ENCODE data around the gene CRIP2. TPM values are rescaled to one million over a fixed set of nuclear protein-coding genes. Genes with fewer than 3 reads are reported as not detected.

CRIP2 gene, protein sequence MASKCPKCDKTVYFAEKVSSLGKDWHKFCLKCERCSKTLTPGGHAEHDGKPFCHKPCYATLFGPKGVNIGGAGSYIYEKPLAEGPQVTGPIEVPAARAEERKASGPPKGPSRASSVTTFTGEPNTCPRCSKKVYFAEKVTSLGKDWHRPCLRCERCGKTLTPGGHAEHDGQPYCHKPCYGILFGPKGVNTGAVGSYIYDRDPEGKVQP
- total RNA-seq = 8.6 and 18.0 TPM in 2 replicates

GRCh38 chr14:105474483-105475268, at the start of gene CRIP2:
Gene CRIP2 (plus strand): TSS chr14:105474821. CDS start chr14:105474863, 42 bp downstream.
- TF ChIP-seq CTCF (IDR thresholded peaks at IDR 0.05; ENCODE audit: insufficient read depth, low read depth, low read length) = no peak
- DNase-seq (ENCODE audit: low read depth) = peak; percentile 26
- peak within 1 kb of the TSS; percentile 63 for H3K4me3 ChIP-seq (ENCODE audit: low read depth, low read length)

DNA sequence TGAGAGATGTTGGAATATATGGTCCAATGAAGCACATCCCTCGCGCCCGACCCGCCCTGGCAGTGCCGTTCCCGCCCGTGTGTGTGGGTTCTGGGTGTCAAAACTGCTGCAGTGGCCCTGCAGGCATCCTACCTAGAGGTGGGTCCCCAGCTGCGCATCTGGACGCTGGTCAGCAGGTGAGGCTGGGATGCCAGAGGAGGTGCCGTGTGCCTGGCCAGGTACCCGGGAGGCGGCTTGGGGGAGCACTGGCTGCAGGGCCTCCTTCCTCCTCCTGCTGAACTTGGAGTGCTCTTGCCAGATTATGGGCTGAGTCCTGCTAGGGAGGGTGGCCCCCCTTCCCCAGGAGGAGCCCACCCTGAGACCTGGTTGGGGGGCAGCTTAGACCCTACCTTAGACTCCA, 49.8 kb upstream of the CRIP2 start:
- no peak overlapping the region for H3K4me3 ChIP-seq (ENCODE audit: low read depth, low read length)
- no peak for TF ChIP-seq CTCF (IDR thresholded peaks at IDR 0.05; ENCODE audit: insufficient read depth, low read depth, low read length)
- DNase-seq (ENCODE audit: low read depth) = no peak

DNA sequence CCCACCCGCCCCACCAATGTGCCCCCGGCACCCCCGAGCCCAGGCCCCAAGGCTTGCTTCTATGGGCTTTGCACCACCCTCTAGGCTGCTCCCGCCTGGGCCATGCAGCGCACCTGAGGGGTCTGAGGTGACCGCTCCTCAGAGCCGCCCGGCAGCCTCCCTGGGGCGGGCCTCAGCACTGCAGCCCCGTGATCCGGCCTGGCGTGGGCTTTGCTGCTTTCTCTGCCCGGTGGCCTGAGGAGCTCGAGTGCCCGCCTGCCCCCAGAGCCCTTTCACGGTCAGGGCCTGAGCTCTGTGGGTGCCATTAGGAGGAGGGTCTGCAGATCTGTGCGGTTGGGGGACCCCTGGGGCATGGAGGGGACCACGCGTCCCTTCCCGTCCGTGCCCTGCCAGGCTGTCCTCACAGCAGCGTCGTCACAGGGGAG, 48.8 kb upstream of the CRIP2 start:
- TF ChIP-seq CTCF (IDR thresholded peaks at IDR 0.05; ENCODE audit: insufficient read depth, low read depth, low read length) = no peak
- no peak for DNase-seq (ENCODE audit: low read depth)
- H3K4me3 ChIP-seq (ENCODE audit: low read depth, low read length) = no peak overlapping the region

GRCh38 chr14:105426416-105427130, 48.0 kb upstream of the CRIP2 start:
- H3K4me3 ChIP-seq (ENCODE audit: low read depth, low read length) = no peak overlapping the region
- DNase-seq (ENCODE audit: low read depth) = no peak
- TF ChIP-seq CTCF (IDR thresholded peaks at IDR 0.05; ENCODE audit: insufficient read depth, low read depth, low read length) = no peak

DNA sequence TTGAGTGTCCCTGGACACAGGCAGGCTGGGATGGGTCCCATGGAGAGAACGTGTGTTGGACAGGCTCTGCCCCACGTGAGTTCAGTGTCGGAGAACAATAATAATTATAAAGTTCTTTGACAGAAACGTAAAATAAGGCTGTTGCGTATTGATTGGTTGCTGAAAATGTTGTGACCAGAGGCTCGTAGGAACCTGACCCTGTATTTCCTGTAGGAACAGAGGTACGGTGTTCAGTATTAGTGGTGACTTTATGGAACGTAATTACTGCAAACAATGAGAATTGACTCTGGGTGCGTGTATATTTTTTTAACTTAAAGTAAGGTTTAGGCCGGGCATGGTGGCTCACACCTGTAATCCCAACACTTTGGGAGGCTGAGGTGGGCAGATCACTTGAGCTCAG, 47.2 kb upstream of the CRIP2 start:
- H3K4me3 ChIP-seq (ENCODE audit: low read depth, low read length) = no peak overlapping the region
- DNase-seq (ENCODE audit: low read depth) = no peak
- no peak for TF ChIP-seq CTCF (IDR thresholded peaks at IDR 0.05; ENCODE audit: insufficient read depth, low read depth, low read length)

DNA sequence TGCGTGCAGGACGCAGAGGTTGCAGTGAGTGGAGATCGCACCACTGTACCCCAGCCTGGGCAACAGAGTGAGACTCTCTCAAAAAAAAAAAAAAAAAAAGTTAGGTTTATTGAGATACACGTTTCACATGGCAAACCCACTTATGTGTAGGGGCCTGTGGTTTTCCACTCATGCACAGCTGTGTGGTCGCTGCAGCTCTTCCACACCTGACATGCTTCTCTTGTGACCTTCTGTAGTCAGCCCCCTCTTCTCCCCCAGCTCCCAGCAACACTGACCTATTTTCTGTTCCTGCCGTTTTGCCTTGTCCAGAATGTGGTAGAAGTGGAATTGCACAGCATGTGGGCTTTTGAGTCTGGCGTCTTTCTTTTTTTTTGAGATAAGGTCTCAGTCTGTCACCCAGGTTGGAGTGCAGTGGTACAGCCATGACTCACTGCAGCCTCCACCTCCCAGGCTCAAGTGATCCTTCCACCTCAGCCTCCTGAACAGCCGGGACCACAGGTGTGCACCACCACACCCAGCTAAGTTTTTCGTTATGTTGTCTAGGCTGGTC, 46.6 kb upstream of the CRIP2 start:
- DNase-seq (ENCODE audit: low read depth) = no peak
- H3K4me3 ChIP-seq (ENCODE audit: low read depth, low read length) = no peak overlapping the region
- TF ChIP-seq CTCF (IDR thresholded peaks at IDR 0.05; ENCODE audit: insufficient read depth, low read depth, low read length) = no peak

All from fibroblast of villous mesenchyme (primary cell).